Testis (tissue), 2 donors: ENCODE data around the gene SCAMP5.

ENCODE experiments used
- POLR2A ChIP-seq: fragments of 450-650 bp; IDR thresholded peaks from one replicate; pipeline ENCODE4 v1.6.1; 2017; ENCODE audit warnings: antibody characterized with exemption, mild to moderate bottlenecking, moderate library complexity
- TF ChIP-seq, protein P1 (sequence below), 3 experiments: fragments of 450-650 bp in 2 of 3; fragments of 200-600 bp in 1 of 3; sonication (generic) in 1 of 3; IDR thresholded peaks; one replicate each; pipeline ENCODE4 v1.5.1; 2016 to 2019; ENCODE audit warnings: antibody characterized with exemption in 3 of 3, mild to moderate bottlenecking in 2 of 3, moderate library complexity in 1 of 3

DNA sequence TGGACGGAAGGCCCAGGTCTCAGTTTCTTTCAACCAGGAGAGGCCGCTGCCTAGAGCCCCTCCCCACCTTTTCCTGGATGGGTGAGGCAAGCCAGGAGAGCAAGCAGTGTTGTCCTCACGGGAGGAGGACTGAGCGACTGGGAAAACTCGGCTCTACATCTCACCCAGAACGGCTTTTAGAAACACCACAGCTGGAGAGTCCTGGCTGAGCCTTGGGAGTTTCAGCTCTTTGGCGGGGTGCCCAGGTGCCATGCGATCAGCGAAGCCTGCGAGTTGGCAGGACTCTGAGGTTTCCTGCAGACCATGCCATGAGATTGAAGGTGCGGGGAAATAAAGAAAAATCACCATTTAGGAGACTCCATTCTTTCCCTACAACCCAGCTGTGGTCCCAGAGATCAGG, 54.0 kb downstream of the SCAMP5 start:
- no peak for TF ChIP-seq POLR2A
- TF ChIP-seq, protein P1, sequence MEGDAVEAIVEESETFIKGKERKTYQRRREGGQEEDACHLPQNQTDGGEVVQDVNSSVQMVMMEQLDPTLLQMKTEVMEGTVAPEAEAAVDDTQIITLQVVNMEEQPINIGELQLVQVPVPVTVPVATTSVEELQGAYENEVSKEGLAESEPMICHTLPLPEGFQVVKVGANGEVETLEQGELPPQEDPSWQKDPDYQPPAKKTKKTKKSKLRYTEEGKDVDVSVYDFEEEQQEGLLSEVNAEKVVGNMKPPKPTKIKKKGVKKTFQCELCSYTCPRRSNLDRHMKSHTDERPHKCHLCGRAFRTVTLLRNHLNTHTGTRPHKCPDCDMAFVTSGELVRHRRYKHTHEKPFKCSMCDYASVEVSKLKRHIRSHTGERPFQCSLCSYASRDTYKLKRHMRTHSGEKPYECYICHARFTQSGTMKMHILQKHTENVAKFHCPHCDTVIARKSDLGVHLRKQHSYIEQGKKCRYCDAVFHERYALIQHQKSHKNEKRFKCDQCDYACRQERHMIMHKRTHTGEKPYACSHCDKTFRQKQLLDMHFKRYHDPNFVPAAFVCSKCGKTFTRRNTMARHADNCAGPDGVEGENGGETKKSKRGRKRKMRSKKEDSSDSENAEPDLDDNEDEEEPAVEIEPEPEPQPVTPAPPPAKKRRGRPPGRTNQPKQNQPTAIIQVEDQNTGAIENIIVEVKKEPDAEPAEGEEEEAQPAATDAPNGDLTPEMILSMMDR (IDR thresholded peaks at IDR 0.05): no peak
